HT1080 (cell line): ENCODE data around the gene IVD. TPM values are rescaled to one million over a fixed set of nuclear protein-coding genes. Genes with fewer than 3 reads are reported as not detected.
A peak's percentile ranks its signal among the peaks of the same experiment; 100 is the strongest.

Source experiments
- DNase-seq: peaks from one replicate; pipeline ENCODE4 v3.0.0-alpha.2; 2015; ENCODE audit warnings: low read depth
- total RNA-seq: library from RNA; depleted of rRNA; stranded (reverse); fragments of >200 nt; shearing (Covaris generic); gene quantifications from 2 replicates; pipeline ENCODE4 v1.2.3, GENCODE V29; 2014

The IVD gene
- total RNA-seq, 1 experiment from 2014 or later, result 18.5 TPM

DNA sequence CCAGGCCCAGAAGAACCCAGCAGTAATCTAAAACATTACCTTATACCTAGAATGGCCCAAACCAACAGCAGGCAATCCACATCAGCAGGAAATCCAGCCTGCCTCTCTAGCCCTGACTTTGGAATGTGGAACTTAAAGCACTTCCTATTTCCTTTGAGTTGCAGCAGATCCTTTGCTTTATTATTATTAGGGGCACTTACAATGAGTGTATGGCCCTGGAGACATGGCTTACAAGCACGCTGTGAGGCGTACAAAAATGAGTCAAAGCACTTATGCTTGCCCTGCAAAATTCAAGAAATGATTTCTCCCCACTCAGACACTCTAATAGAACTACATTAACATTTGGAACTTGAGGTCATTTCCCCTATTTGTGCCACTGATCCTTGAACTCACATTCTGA lies 32.6 kb upstream of the IVD start:
- DNase-seq, result no peak

DNA sequence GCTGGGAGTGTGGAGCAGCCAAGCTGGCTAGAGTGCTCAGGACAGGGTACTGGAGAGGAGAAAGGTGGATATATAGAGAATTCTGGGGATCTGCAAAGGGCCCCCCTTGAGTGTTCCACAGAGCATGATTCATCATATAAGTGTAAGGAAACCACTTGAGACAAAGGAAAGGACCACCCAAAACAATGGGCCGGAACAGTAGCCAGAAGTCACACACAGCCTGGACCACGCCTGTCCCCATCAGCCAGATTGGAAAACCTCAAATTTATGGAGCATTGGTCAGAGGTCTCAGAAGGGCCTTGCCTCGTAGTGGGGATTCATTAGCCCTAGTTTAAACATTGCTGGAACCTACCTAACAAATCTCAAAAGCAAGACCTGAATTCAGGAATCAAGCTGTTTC lies 28.0 kb upstream of the IVD start:
- no peak for DNase-seq

DNA sequence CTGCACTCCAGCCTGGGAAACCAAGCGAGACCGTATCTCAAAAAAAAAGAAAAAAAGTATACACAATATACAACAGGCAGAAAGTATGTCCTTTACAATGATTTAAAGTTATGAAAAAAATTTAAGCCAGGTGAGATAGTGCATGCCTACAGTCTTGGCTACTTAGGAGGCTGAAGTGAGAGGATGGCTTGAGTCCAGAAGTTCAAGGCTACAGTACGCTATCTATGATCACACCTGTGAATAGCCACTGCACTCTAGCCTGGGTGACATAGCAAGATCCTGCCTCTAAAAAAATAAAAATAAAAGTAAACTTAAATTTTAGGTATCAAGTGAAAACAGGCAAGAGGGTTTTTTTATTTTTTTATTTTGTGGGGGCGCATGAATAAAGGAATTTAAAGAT lies 26.2 kb upstream of the IVD start:
- no peak for DNase-seq

DNA sequence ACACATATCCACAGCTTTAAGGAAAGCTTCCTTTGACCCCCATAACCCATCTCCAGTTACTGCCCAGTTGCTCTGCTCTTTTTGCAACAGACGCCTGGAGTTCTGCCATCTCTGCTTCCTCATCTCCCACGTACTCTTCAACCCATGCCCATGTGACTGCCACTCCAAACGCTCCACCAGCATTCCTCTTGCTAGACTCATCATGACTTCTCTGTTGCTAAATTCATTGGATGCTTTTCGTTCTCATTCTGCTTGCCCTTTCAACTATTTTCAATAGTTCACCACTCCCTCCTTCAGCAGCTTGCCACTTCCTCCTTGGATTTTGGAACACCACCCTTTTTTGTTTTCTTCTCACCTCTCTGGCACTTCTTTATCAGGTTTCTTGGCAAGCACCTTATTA lies 25.7 kb upstream of the IVD start:
- DNase-seq, result peak; percentile 96

DNA sequence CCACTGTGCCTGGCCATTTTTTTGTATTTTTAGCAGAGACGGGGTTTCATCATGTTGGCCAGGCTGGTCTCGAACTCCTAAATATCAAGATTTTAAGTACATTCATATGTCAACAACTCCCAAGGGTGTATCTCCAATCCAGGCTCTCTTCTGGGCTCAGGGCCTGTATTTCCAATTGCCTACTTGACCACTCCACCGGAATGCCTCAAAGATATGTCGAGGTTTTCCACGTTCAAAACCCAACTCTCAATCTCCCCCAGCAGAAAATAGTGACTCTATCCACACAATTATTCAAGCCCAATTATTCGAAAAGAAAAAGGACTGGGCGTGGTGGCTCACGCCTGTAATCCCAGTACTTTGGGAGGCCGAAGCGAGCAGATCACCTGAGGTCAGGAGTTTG lies 25.0 kb upstream of the IVD start:
- DNase-seq, result no peak

DNA sequence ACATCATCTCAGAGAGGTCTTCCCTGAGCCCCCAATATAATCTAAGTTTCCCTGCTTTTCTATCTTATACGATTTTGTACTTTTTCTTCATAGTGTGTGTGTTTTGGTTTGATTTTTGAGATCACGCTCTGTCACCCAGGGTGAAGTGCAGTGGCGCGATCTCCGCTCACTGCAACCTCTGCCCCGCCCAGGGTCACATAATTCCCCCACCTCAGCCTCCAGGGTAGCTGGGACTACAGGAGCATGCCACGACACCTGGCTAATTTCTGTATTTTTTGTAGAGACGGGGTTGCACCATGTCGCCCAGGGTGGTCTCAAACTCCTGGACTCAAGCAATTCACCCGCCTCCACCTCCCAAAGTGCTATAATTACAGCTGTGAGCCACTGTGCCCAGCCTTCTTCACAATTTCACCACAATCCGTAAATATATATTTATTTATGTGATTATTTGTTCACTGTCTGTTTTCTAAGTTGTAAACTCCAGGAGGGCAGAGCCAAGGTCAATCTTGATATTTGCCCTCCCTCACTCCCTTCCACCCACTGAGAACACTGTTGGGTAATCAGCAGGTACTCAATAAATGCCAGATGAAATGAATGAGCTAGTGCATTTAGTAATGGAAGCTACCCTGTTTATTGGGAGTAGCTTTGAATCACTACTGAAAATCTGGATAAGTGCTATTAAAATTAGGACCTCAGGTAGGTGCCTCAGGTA lies 23.6 kb upstream of the IVD start:
- no peak for DNase-seq

DNA sequence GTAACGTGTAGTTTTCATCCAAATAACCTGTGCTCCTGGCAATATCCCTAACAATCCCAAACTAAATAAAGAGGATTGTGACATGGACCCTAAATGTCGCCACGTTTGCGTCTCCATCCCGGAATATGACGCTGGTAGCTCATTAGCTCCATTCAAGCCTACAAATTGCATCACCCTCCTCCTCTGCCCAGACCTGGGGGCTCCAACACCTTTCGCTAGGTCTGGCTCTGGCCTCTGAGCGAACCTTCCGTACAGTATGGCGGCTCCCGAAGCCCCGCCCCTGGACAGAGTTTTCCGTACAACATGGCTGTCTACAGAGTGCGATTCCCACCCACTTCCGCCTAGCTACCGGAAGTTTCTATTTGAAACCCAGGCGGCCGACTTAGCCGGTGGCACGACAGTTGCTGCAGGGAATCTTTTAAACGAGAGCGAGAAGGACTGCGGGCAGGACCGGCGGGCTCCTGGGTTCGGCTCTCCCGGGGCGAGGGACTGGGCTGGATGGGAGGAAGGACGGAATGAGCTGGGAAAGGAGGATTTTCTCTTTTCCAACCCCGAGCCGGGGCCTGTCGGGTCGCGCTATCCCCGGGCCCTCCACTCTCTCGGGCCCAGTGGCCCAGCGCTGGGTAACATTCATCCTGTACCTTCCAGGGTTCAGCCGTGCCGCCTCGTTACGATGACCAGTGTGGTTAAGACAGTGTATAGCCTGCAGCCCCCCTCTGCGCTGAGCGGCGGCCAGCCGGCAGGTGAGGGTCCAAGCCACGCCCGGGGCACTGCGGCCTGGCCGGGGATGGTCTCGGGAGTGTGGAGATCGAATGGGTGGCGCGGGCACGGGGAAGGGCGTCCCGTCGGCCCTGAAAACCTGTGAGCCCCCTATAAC lies 22.8 kb upstream of the IVD start, which contains the start of gene KNSTRN:
TSS of gene KNSTRN (plus strand) at position 142 of the 877 bp plus-strand sequence. CDS start at position 257, 115 bp downstream.
- peak; percentile 85 for DNase-seq

DNA sequence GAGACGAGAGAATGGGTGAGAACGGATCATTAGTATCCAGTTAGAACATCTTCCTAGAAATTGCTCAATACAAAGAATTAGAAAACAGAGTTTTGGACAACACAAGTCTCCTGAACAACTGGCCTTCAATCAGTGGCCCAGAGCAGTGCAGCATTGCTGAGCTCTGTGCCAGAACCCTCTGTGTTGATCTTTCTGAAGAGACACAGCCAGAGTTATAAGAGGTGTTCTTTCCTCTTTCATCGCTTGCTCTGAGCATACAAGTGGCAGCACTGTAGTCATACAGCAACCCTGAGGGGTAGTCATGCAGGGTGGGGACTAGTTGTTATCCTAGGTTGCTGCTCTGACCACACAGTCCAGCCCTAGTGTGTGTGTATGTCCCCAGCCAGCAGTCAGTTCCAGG lies 19.1 kb upstream of the IVD start:
- DNase-seq, result no peak

DNA sequence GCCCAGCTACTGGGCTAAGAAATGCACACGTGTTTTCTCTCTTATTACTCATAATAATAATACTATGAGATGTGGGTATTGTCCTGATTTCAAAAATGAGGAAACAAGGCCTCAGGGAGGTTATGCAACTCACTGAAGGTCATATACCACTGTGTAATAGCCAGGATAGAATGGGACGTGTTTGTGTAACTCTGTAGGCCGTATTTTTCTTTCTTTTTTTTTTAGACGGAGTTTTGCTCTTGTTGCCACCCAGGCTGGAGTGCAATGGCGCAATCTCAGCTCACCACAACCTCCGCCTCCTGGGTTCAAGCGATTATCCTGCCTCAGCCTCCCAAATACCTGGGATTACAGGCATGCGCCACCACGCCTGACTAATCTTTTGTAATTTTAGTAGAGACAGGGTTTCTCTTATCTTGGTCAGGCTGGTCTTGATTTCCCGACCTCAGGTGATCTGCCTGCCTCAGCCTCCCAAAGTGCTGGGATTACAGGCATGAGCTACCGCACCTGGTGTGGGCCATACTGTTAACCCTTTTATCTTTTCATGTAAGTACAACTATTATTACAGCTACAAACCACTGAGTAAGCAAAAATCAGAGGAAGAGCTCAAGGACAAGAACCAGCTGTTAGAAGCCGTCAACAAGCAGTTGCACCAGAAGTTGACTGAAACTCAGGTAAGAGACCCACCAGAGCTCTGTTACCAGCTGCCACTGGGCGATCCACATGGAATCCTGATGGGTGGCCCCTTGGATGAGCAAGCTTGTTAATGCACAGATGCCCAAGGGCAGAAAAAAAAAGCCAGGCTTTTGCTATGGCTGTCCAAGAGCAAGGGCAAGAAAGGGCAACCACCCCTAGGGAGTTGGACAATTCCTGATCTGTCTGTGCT lies 16.4 kb upstream of the IVD start:
- DNase-seq, result no peak

DNA sequence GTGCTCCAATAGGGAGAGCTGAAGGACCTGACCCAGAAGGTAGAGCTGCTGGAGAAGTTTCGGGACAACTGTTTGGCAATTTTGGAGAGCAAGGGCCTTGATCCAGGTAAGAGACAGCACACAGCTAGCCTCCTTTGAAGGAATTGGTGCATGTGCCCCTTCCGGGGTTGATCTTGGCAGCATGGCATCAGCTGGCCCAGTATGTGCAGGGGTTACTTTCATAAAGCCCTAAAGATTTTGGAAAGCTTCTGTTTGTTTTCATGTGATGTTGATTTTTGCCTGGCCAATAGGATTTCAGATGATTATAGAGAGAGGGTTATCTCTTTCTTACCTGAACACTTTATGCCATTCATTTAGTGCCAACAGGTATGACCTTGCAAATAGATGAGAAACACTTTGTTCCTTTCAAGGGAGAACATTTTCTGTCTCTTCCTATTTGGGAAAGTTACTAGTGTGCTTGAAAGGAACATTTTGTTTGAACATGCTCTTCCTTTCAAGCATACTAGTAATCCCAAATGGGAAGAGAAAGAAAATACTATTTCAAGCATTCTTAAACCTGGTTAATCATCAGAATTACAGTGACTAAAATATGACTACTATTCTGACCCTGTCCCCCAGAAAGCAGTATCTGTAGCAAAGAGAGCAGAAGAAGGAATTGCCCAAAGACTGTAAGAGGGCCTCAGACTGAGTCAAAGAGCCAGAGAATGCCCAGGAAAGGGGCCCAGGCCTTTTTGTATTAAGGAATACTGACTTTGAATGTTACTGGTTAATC lies 15.6 kb upstream of the IVD start:
- no peak for DNase-seq

DNA sequence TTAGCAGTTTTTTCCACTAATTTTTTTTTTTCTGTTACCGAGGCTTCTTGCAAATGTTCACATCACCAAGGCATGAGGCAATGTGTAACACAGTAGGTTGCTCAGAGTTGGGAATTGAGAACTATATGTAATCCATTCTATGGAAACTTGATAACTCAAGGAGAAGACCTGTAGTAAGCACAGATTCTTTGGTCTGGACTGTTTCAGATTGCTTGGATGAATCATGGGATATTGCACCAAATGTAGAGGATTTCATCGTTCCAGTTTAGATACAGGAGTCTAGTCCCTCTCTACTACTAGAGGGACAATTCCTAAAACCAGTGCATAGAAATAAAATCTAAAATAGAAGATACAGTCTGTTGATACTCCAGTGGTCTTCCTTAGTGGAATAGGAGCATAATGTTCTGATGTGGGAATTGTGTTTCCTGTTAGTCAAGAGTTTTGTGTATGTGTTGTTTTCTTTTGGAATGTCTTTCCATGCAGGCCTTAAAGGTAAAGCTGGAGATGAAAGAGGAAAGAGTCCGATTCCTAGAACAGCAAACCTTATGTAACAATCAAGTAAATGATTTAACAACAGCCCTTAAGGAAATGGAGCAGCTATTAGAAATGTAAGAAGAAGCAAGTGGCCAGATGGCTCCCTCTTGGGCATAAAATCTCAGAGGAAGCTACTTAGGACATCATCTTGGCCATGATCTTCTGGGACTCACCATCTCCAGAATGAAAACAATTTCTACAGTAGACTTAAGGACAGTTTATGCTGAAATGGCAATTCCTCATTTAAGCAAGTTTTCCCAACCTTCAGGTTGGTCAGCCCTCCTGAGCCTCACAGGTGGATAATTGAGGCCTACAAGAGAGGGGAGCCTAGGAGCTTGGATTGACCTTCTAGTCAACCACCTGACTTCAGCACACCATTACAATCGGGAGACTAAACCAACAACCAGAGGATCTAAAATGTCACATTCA lies 12.3 kb upstream of the IVD start:
- DNase-seq, result no peak

DNA sequence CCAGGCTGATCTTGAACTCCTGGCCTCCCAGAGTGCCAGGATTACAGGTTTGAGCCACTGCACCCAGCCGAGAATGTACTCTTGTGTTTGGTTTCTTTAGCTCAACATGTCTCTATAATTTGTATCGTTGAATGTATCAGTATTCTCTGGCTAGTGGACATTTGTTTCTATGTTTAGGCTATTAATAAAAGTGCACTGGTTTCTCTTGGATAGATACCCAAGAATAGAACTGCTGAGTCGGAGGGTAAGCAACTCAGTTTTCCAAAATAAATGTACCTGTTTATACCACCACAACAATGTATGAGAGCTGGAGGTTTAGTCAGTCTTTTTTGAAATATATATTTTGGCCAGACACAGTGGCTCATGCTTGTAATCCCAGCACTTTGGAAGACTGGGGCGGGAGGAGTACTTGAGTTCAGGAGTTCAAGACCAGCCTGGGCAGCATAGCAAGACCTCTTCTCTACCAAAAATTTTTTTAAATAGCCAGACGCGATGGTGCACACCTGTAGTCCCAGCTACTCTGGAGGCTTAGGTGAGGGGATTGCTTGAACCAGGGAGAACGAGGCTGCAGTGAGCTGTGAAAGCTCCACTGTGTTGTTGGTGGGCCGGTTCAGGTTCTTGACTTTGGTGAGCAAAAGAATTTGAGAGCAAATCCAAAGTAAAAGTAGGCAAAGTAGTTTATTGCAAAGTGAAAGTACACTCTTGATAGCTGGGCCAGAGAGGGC lies 7.7 kb upstream of the IVD start:
- DNase-seq, result no peak

DNA sequence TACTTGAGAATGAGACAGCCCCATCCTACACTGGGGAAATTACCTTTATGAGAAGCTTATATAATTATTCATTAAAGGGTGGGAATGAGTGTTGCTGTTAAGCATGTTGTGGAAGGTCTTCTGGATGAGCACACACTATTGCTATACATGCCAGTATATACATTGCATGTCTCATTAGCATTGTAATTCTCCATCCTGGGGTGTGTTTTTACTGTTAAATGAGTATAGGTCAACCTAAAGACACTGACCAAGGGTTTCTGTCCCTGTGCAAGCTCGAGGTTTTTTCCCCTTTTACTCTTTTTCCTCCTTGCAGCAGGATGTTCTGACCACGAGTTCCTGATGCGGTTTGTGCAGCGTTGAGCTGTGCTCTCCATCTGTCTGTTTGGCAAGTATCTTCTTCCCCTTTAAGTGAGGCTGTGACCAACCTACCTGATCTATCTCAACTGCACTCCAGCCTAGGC lies 7.2 kb upstream of the IVD start:
- peak; percentile 33 for DNase-seq

DNA sequence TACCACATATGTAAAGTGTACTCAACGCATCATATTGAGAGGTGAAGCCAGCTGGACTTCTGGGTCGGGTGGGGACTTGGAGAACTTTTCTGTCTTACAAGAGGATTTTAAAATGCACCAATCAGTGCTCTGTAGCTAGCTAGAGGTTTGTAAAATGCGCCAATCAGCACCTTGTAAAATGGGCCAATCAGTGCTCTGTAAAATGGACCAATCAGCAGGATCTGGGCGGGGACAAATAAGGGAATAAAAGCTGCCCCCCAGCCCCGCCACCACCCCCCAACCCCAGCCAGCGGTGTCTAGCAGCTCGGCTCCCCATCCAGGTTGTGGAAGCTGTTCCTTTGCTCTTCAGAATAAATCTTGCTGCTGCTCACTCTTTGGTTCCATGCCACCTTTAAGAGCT lies 6.2 kb upstream of the IVD start:
- no peak for DNase-seq

DNA sequence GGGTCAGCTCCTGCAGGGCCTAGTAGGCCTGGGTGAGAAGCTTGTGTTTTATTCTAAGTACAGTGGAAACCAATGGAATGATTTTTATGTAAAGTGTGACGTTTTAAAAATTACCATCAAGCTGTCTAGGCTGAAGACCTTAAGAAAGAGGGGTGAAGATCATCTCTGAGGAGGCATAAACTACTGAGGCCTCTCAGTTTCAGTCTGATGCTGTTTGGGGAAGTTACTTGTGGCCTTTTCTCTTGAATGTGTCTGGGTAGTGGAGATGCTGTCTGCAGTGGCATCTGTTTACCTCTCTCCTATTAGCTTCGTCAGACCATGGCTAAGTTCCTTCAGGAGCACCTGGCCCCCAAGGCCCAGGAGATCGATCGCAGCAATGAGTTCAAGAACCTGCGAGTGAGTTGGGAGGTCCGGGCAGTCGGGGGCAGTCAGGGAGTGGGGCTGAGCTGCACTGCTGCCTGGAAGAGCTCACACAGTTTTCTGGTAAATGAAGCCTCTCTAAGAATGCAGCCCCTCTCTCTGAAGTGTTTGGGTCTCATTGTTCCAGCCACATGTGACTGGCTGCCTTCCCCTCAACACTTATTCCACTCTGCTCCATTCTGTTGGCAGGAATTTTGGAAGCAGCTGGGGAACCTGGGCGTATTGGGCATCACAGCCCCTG lies 1.9 kb downstream of the IVD start:
- DNase-seq, result no peak

DNA sequence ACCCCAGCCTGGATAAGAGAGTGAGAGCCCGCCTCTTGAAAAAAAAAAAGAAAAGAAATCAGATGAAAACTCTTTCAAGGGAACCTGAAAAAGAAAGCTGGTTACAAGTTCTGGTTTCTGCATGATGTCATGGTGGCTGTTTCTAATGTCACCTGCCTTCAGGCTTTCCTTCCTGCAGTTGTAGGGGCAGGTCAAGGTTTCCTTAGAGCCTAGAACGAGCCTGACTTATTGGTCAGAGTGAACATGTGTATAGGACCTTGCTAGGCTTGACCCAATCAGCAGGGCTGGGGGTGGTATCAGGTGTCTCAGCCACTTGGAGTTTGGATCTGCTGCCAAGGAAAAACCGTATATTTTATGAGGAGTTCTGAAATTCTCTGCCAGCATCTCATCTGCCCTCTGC lies 3.8 kb downstream of the IVD start:
- no peak for DNase-seq

DNA sequence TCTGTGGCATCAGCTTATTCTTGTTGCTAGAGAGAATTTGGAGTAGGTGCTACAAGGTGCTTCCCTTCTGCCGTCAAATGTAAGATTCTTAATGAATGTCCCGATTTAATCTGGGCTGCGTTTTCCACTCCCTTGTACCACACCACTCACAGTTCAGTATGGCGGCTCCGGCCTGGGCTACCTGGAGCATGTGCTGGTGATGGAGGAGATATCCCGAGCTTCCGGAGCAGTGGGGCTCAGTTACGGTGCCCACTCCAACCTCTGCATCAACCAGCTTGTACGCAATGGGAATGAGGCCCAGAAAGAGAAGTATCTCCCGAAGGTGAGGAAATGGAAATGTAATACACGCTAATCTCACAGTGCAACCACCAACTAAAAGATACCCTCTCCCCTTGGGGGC lies 4.9 kb downstream of the IVD start:
- DNase-seq, result no peak

DNA sequence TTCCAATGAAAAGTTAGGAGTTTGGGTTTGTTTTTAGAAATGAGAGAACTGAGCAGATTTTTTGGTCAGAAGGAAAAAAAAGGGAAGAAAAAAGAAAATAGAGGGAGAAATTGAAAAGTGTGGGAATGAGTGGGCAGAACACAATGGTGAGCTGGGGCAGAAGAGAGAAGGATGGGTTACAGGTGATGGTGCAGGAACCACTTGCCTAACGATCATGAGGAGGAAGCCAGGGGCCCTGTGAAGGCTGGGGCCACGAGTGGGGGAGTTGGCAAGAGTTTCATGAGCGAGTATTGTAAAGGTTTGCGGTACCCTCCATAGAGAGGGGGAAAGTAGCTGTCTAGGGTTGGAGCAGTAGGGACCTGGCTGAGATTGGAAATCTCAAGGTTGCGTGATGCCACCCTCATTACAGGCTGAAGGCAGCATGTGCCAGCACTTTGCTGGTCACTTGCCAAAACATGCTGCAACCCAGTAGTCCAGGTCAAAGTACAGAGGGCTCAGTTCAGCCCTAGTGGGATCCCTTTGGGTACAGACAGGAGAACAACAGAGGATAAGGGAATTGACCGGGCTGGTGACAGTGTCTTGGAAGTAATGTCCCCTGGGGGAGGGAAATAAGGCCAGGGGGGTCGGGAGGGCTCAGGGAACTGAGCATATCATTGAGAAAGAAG lies 6.6 kb downstream of the IVD start:
- DNase-seq, result no peak
